SIG-M5 treated with dmso at 0.1 percent for 504 hours (cell line): Measurements from ENCODE around the gene OSMR.

Source experiments
- DNase-seq: peaks from one replicate; lab custom pipeline; 2025; ENCODE audit not compliant: unreplicated experiment; lab: John Stamatoyannopoulos, UW

OSMR gene

DNA sequence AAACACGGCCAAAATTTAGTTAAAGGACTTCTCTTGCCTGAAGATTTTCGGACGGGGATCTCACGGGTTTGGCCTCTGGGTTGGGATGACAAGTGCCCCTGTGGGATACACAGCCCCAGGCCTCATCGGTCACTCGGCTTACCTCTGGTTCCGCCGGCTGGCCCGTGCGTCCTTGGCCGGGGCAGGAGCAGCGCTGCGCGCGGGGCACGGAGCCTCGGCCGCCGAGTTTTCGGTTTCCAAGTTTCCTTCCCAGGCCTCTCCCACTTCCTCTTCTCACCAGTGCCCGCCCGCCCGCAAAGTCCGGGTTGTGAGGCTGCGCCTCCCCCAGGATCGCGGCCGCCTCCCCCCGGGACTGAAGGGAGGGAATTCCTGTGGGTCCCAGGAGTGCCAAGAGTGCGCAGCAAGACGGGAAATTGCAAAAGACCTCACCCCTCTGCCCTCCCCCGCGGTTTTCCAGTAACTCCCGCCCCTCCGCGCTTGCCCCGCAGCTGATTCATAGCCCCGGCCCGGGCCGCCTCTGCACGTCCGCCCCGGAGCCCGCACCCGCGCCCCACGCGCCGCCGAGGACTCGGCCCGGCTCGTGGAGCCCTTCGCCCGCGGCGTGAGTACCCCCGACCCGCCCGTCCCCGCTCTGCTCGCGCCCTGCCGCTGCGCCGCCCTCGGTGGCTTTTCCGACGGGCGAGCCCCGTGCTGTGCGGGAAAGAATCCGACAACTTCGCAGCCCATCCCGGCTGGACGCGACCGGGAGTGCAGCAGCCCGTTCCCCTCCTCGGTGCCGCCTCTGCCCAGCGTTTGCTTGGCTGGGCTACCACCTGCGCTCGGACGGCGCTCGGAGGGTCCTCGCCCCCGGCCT, at the start of gene OSMR:
TSS of gene OSMR (plus strand) at position 487 of the 853 bp plus-strand sequence. CDS start 23,033 bp downstream, outside the sequence.
- DNase-seq = no peak

DNA sequence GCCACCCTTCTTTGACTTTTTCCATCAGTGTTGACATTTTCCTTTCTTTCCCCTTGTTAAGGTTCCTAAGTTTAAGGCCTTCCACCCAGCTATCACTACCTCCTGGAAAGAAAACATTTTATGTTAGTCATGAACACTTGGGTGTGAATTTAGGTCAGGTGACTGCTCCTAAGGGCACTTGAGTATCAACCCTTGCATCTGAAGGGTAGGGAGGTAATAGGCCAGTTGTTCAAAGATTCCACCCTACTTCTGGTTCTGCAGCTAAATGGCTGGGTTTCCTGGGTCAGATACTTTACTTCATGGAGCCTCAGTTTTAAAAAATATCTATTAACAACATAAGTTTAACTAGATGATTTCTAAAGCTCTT, 49.1 kb upstream of the OSMR start:
- no peak for DNase-seq

DNA sequence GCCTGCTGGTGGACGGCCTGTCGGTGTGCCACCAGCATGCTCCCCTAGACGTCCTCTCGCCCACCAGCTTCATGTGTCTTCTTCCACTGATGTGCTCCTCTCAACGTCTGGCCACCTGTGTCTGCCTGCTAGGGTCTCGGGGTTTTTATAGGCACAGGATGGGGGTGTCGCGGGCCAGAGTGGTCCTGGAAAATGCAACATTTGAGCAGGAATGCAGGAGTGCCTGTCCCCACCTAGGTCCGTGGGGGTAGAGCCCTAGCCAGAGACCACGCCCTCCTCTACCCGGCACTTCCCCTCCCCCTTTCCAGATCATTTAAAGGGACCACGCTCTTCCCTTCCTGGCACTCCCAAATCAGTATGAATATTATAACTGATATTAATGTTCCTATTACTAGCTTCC, 48.0 kb upstream of the OSMR start:
- DNase-seq = no peak

DNA sequence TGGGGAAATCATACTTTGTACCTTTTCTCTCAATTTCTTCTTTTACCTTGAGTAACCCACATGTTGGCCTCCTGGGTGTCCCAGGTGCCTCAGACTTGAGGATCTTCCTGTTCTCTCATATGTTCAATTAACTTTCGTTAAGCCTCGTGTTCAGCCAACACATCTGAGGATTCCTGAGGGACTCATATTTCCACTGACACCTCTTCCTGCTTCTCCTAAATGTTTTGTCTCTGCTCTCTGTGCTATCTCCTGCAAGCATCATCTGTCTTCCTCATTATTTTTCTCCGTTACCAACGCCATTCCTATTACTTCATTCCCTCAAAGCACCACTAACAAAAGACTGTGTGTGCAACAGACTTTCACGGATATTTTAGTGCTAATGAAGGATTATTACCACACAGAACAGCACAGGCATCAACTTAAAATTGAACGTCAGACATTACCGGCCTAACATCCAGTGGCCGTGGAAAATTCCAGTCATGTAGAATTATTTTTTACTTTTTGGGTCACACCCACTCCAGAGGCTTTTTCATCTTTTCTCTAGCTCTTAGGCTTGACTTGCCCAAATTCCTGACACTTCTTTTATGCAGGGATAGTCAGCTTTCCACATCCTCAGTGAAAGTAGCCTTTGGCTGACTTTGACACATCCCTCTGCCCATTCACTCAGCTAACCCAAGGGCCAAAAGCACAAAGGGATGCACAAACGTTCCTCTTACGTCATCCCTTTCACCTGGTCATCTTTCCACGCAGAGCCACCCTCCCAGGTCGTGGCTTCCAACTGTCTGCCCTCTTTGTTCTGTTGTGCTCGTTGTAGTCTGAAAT, 46.0 kb upstream of the OSMR start:
- DNase-seq = no peak

DNA sequence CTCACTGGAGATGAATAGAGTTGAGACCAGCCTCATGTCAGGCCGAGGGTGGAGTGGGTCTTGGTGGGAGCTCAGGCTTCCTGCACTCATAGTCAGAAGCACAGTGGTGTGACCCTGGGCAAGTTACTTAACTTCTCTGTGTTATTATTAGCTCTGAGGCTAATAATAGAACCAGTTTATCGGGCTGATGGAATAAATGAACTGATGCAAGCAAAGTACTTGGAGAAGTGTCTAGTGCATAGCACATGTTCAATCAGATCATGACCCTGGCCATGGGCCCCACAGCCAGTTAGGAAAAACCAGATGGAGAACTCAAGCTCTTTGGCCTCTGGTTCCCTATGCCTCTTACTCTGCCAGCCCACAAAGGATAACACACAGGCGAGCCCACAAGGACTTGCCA, 45.3 kb upstream of the OSMR start:
- DNase-seq = no peak

DNA sequence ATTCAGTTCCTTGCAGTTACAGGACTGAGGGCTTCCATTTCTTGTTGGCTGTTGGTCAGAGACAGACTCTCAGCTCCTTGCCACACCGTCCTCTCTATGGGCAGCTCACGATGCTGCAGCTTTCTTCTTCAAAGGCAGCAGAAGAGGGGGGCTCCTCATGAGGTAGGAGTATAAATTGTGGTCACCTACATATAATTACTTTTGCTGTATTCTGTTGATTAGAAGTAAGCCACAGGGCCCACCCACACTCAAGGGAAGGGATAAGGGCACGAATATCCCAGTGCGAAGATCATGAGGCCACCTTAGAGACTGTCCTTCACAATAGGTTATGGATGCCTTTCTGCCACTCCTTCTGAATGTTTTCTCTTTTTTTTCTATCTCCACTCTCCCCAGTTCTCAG, 43.7 kb upstream of the OSMR start:
- no peak for DNase-seq

DNA sequence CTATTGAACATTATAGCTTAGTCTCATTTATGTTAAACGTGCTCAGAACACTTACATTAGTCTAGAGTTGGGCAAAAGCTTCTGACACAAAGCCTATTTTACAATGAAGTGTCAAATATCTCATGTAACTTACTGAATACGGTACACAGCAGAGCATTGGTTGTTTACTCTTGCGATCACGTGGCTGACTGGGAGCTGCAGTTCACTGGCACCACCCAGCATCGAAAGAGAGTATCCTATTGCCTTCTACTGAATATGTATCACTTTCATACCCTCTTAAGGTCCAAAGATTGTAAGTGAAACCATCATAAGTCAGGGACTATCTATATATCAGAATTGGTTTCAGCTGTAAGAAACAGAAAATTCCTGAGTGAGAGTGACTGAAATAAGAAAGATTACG, 42.6 kb upstream of the OSMR start:
- DNase-seq = no peak

DNA sequence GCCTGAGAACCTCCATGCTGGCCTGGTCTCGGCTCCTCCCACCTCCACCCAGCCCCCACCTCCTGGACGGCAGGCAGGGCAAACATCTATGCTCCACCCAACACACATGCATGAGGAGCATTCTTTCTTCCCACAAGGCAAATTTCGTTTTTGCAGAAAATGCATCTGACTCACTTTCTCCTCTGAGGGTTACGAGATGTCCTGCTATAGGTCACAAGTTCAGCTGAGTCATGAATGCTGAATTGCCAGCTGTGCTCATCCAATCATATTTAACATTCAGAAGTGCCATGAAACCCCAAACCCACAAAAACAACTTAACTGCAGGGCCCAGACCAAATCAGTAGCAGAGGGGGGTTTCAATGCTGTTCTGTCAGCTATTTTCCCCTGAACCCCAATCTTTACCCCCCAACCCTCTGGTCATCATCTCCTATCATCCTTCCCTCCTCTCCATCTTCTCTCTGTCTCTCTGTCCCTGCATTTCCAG, 39.0 kb upstream of the OSMR start:
- no peak for DNase-seq

DNA sequence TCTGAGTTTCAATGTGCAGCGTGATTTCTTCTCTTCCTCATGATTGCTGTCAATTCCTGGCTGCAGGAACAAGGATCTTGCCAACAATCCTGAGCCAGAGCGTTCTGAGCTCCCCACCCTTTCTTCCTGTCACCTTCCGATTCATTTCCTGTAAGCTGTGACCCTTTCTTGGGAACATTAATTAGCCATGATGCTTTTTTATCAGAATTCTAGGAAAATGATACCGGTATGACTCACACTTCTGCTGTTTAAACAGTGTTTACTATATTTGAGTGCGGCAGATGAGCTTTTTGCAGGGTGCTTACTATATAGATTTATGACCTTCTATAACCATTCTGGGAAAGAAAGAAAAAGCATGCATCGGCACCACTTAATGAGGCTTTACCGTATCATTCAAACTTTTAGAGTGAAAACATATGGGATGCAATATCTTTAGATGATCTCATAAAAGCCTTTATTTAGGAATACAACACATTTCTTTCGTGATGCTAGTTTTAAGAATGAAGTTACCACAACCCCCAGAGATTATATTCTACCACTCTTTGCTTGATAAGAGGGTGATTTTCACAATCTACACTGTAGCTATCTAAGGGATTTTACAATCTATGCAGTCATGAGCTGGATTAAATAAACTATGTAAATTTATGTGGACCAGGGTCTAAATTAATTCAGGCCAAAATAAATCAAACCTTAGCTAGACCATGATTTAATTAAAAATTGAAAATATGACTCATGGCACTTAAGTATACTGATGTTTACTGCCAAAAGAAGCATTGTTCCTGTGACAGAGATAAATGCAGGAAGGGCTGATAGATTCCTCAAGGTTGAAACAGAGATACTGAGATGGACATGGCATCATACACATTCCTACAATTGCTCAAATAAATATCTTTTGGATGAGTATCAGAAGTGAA, 38.0 kb upstream of the OSMR start:
- no peak for DNase-seq

DNA sequence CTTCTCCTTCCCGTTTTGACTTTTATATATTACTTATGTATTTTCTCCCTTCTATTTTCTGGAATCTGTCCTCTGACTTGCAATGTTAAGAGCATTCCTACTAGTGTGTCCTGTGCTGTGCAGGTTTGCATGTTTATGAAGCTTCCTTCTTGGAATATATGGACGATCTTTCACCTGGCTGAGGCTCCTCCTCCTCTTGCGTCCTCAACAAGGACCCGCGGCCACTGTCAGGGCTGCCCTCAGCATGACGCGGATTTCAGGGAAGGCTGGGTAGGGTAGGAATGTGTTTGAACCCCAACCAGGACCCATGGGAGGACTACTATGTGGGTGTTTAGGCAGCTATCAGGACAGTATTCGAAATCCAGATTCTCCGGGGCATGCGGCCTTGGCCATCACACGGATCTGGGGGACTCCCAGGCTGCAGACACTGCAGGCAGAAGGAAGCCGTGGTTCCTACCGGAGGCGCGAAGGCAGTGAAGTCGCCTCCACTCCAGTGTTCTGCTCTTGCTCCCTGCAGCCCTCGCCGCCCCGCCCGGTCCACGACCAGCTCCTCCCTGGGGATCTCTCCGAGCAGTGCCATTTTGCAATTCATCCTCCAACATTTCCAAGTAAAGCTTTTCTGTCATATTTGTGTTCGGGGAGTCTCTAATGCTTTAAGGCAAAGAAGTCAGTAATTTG, 37.0 kb upstream of the OSMR start:
- no peak for DNase-seq

DNA sequence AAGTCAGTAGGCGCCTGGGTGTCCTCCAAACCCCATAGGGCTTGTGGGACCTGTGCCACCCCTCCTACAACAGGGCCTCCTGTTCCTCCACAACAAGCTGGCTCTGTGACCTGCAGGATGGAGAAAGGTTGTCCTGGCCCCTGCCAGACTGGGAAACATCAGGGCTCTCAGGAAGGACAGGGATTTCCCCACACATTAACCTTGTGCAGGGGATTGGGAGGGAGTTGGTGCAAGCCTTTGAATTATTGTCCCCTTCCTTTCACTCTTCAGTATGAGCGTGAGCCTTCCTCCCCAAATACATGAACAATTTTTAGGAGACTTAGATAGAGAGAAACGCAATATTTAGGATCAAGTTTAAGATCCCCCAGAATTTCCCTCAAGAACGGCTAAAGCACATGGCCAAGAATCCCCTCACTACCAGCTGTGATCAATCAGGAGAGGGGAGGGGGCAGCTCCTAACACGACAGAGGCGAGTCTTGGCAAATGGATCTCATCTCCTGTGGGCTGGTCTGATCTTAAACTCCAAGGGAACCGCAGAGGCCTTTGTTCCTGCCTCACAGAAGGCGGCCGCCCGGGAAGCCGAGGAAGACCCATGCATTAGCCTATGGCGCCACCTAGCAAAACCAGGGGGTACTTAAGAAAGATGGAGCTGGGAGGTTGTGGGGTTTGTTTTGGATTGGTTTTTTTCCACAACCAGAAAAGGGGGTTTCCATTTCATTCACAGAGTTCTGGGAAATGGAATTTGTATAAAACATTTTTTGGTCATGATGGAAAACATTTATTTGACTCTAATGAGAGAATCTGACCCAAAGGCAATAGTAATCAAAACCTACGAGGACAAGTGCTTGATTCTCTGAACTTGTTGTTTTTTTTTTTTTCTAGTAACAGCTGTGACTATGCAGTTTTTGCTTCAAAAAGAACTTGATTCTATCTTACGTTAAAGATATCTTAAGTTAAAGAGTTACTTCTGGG, 36.1 kb upstream of the OSMR start:
- peak; percentile 68 for DNase-seq

DNA sequence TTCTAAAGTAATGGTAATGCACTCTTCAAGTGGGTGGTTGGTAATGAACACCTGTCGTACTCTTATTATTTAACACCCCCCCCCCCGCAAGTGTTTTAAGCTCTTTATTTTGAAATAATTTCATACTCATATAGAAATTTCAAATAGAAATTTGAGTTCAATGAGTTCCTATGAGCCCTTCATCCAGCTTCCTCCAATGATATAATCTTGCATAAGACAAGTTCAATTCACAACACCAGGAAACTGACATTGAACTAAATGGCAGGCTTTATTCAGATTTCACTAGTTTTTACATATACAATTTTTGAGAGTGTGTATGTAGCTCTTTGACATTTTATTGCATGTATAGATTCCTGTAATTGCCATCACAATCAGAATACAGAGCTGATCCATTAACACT, 30.9 kb upstream of the OSMR start:
- DNase-seq = no peak

DNA sequence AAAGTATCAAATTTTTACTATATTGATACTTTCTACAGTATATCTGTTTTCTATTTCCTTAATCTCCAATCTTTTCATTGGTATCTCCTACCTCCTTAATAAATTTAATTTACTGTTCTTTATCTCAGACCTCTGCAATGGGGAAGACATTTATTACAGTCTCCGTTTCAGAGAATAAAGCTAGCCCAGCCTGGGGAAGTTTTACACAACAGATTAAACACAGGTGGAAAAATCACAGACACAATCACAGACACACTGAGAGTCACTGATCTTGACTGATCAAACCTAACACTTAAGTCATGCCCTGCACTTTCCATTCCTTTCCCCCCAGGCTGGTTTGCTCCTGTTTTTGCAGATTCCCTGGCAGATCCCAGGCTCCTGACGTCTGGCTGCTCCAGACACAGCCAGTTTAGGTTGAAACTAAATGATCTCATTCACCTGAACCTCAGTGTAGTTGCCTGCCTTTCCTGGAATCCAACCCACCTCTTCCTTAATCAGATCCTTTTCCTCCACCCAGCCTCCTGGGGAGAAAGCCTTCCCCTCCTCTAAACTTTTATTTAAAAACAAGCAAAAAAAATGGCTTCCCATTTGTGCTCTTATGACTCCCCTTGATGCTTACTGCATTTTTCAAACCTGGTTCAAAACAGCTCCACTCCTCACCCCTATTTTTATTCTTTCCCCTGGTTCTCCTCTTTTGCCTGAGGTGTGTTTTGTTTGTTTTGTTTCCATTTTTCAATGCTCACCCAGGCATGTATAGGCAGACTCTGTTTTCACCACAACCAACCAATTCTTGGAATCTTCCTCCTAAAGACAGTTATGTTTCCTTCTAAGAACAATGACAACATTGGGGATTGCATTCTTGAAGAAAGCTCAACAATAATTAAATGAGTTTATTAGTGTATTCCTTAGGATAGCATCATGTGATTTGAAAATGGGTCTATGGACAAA, 29.5 kb upstream of the OSMR start:
- DNase-seq = no peak

DNA sequence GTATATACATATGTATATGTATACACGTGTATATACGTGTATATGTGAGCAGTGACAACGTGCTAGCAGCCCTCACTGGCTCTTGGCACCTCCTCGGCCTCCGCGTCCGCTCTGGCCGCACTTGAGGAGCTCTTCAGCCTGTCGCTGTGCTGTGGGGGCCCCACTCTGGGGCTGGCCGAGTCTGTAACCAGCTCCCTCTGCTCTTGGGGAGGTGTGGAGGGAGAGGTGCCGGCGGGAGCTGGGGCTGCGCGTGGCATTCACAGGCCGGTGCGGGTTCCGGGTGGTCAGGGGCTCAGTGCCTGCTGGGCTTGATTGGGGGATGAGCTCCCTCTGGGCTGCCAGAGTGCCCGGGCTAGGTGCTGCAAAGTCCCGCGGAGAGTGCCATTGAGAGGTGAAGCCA, 24.1 kb upstream of the OSMR start:
- no peak for DNase-seq

DNA sequence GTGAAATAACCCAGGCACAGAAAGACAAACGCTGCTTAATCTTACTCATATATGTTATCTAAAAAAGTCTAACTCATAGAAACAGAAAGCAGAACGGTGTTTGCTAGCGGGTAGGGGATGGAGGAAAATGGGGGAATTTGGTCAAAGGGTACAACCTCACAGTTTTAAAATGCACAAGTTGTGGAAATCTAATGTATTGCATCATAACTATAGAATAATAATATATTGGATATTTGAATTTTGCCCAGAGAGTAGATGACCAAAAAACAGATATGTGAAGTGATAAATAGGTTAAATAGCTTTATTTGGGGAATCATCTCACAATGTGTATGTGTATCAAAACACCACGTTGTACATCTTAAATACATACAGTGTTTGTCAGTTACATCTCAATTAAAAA, 22.3 kb upstream of the OSMR start:
- DNase-seq = no peak

DNA sequence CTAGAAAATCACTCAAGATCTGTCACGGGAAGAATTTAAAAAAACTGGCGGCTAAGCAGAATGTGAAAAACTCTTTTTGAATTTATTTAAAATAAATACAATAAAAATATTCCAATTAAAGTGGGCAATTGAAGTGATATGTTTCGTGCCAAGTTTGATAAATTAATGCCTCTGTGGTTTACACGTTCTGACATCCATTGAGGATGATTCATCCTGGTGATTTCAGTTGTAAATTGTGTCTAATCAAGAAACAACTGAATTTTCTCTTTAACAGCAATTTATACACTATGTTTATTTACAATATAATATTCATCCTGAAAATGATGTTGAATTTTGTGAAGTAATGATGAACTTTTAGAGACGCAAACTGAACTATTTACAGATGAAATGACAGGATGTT, 21.0 kb upstream of the OSMR start:
- DNase-seq = no peak

DNA sequence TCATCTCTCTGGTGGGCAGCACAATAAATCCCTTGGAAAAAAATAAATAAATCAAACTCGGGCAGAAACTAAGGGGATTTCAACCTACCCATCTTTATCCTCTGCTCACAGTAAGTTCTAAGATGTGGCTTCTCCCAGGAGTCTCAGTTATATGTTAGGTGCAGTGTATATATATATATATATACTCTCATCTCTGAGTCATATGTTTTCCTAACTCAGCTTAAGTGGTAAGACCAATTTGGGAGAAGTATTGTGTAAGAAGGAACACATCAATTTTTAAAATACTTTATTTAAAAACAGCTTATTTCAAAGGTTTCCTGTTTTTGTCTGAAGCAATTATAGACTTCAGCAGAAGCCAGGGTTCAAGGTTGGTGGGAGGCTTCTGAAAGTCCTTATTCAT, 20.3 kb upstream of the OSMR start:
- no peak for DNase-seq

DNA sequence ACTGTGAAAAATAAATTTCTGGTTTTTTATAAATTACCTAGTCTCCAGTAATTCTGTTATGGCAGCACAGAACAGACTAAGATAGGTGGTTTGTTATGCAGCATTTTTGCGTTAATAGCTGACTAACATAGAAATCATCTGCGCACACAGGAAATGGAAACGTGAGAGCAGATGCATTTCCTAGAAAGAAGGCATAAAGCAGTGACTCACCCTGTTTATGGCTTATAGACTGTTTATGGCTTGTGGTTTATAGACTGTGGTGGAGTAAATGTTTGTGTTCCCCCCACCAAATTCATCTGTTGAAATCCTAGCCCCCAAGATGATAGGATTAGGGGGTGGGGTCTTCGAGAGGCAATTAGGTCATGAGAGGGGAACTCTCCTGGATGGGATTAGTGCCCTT, 18.3 kb upstream of the OSMR start:
- no peak for DNase-seq
